ENCODE measurements around the gene TOGARAM2. TPM values are rescaled to one million over a fixed set of nuclear protein-coding genes. Genes with fewer than 3 reads are reported as not detected.

The TOGARAM2 gene
- total RNA-seq, 2 donors from 2014 or later, result 0.86 to 4.2 TPM

DNA sequence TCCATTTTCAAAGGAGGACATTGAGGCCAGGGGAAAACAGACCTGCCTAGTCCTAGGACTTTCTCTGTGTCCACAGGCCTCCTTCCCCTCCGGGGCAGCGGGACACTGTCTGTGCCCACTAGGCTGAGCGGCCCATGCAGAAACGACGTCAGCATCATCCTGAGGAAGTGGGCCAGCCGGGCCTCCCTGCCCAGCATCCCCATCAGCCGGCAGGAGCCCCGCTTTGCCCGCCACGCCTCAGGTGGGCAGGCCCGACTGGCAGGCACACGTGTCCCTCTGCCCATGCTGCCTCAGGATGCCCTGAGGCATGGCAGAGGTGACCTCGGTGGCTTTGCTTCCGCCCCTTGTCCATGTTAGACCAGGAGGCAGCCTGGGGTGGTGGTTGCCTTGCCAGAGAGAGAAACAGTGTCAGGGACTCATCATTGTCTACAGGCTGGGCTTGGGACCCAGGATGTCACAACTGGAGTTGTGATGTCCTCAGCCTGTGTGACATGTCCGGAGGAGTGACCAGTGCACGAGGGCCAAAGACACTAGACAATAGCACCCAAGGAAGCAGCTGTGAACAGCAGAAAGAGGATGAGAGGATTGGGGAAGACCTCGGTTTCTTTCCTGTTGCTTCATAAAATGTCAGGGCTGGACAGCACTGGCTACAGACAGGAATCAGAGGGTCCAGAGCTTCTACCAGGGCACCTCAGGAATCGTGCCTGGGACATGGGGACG is 36.8 kb downstream of the TOGARAM2 start:
- Histone ChIP-seq H3K4me1 (ENCODE audit: control insufficient read depth, insufficient read depth, low read length) (peaks cover 7% of the 10 kb centered on the region), H3K9me3 (ENCODE audit: control insufficient read depth, low read length) (no peaks in the 10 kb centered on the region), H3K4me3 (ENCODE audit: low read length) (no peak overlapping the region), H3K27ac (ENCODE audit: low read depth, low read length) (no peak overlapping the region), H3K27me3 (ENCODE audit: control insufficient read depth, insufficient read depth, low read length, poor library complexity, severe bottlenecking) (no peaks in the 10 kb centered on the region), H3K36me3 (ENCODE audit: control insufficient read depth, insufficient read depth, low read length) (no peaks in the 10 kb centered on the region), H3K9ac (ENCODE audit: extremely low read depth, low read length, poor library complexity, severe bottlenecking) (no peak overlapping the region)
- peaks cover 4% of the 10 kb centered on the region for H3K27me3 Mint-ChIP-seq (ENCODE audit: insufficient read depth)
- 93 to 99% methylated on average over 12 to 19 of the region's 19 CpGs for WGBS, 2 experiments (ENCODE audit: insufficient coverage in 1 of 2, insufficient read length in 1 of 2)
- no peak overlapping the region for H3K4me3 Mint-ChIP-seq
- TF ChIP-seq, protein P1, sequence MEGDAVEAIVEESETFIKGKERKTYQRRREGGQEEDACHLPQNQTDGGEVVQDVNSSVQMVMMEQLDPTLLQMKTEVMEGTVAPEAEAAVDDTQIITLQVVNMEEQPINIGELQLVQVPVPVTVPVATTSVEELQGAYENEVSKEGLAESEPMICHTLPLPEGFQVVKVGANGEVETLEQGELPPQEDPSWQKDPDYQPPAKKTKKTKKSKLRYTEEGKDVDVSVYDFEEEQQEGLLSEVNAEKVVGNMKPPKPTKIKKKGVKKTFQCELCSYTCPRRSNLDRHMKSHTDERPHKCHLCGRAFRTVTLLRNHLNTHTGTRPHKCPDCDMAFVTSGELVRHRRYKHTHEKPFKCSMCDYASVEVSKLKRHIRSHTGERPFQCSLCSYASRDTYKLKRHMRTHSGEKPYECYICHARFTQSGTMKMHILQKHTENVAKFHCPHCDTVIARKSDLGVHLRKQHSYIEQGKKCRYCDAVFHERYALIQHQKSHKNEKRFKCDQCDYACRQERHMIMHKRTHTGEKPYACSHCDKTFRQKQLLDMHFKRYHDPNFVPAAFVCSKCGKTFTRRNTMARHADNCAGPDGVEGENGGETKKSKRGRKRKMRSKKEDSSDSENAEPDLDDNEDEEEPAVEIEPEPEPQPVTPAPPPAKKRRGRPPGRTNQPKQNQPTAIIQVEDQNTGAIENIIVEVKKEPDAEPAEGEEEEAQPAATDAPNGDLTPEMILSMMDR (conservative IDR thresholded peaks at IDR 0.05), result no peak
- peaks cover 27% of the 10 kb centered on the region for H3K4me1 Mint-ChIP-seq
- H3K36me3 Mint-ChIP-seq (ENCODE audit: low read depth), result no peaks in the 10 kb centered on the region
- DNase-seq, result no peak
- no peaks in the 10 kb centered on the region for H3K9me3 Mint-ChIP-seq
- no peak overlapping the region for H3K27ac Mint-ChIP-seq

DNA sequence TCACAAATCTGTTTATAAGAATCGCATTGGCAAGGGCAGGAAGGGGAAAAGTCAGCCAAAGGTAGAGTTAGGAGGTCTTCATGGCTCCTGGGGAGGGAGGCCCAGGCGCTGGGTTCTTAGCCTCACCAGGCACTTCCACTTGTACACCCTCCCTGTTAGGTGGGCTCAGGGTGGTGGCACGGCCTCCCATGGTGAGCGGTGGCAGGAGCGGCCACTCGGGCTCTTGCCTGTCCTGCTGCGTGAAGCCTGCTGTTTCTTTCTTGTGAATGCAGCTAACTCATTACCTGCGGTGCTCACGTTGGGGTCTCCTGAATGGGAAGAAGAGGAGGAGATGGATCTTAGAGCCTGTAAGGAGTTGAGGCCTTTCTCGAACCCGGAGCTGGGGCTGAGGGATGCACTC is 40.8 kb downstream of the TOGARAM2 start:
- Histone ChIP-seq H3K27ac (ENCODE audit: low read depth, low read length) (peak overlapping the region; percentile 77), H3K4me3 (ENCODE audit: low read length) (no peak overlapping the region), H3K4me1 (ENCODE audit: control insufficient read depth, insufficient read depth, low read length) (peaks cover 7% of the 10 kb centered on the region), H3K36me3 (ENCODE audit: control insufficient read depth, insufficient read depth, low read length) (no peaks in the 10 kb centered on the region), H3K27me3 (ENCODE audit: control insufficient read depth, insufficient read depth, low read length, poor library complexity, severe bottlenecking) (no peaks in the 10 kb centered on the region), H3K9me3 (ENCODE audit: control insufficient read depth, low read length) (no peaks in the 10 kb centered on the region), H3K9ac (ENCODE audit: extremely low read depth, low read length, poor library complexity, severe bottlenecking) (no peak overlapping the region)
- Mint-ChIP-seq H3K36me3 (ENCODE audit: low read depth) (no peaks in the 10 kb centered on the region), H3K9me3 (no peaks in the 10 kb centered on the region), H3K4me3 (no peak overlapping the region), H3K4me1 (peaks cover 24% of the 10 kb centered on the region), H3K27ac (no peak overlapping the region), H3K27me3 (ENCODE audit: insufficient read depth) (no peaks in the 10 kb centered on the region)
- TF ChIP-seq, protein P1 (conservative IDR thresholded peaks at IDR 0.05), result no peak
- DNase-seq, result no peak
- 91 to 96% methylated on average over 5 to 11 of the region's 11 CpGs for WGBS, 2 experiments (ENCODE audit: insufficient coverage in 1 of 2, insufficient read length in 1 of 2)

DNA sequence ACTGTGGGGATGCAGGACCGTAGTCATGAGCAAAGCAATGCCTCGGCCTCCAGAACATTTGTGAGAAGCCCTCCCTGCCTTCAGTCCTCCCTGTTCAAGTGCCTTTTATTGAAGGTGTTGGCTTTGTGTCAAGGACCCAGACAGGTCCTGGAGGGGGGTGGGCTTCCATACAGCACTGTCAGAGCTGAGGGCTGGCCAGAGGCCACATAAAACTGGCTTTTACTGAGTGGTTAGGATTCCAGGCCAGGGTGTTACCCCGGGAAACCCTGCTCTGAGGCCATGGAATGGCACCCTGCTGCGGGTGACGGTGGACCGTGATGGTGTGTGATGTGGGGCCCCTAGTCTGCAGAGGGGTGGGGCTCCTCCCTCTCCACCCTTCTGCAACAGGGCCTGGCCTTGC is 41.6 kb downstream of the TOGARAM2 start:
- peaks cover 7% of the 10 kb centered on the region for H3K4me1 ChIP-seq (ENCODE audit: control insufficient read depth, insufficient read depth, low read length)
- Mint-ChIP-seq H3K36me3 (ENCODE audit: low read depth) (no peaks in the 10 kb centered on the region), H3K9me3 (no peaks in the 10 kb centered on the region), H3K4me1 (peaks cover 22% of the 10 kb centered on the region), H3K27ac (no peak overlapping the region), H3K27me3 (ENCODE audit: insufficient read depth) (no peaks in the 10 kb centered on the region), H3K4me3 (no peak overlapping the region)
- 79% methylated on average over 6 of the region's 6 CpGs; no CpG with 5 or more reads in 1 of the 2 experiments for WGBS, 2 experiments (ENCODE audit: insufficient coverage in 1 of 2, insufficient read length in 1 of 2)
- no peaks in the 10 kb centered on the region for H3K9me3 ChIP-seq (ENCODE audit: control insufficient read depth, low read length)
- no peak overlapping the region for H3K4me3 ChIP-seq (ENCODE audit: low read length)
- peak; percentile 79 for DNase-seq
- TF ChIP-seq, protein P1 (conservative IDR thresholded peaks at IDR 0.05), result no peak
- no peak overlapping the region for H3K9ac ChIP-seq (ENCODE audit: extremely low read depth, low read length, poor library complexity, severe bottlenecking)
- H3K27me3 ChIP-seq (ENCODE audit: control insufficient read depth, insufficient read depth, low read length, poor library complexity, severe bottlenecking), result no peaks in the 10 kb centered on the region
- no peaks in the 10 kb centered on the region for H3K36me3 ChIP-seq (ENCODE audit: control insufficient read depth, insufficient read depth, low read length)
- peak overlapping the region; percentile 77 for H3K27ac ChIP-seq (ENCODE audit: low read depth, low read length)

Data from endodermal cell (in vitro differentiated cells).